ENCODE measurements around the gene SNAPIN. TPM values are rescaled to one million over a fixed set of nuclear protein-coding genes. Genes with fewer than 3 reads are reported as not detected.
A peak's percentile ranks its signal among the peaks of the same experiment; 100 is the strongest.

Gene SNAPIN
- total RNA-seq, 1 donor from 2014 or later, result 23.6 TPM

DNA sequence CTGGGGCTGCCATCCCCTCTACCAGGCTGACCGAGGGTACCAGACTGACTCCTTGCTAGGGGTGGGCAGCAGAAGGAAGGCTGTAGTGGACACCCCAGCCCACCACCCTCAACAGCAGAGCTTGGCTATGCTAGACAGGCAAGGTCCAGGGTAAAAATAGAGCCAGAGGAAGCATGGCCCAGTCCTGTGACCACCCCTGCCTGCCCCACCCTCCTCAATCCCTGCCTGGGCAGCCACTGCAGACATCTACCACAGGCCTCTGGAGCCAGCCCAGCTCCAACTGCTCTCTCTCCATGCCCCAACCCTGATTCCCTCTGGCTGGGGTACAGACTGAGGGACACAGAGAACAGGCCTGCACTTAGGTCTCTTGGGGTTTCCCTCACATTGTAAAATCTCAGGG lies 28.5 kb upstream of the SNAPIN start:
- Mint-ChIP-seq H3K9me3 (ENCODE audit: unreplicated experiment) (peaks cover 6% of the 10 kb centered on the region), H3K36me3 (ENCODE audit: low read depth, unreplicated experiment) (peaks cover 23% of the 10 kb centered on the region), H3K4me3 (ENCODE audit: unreplicated experiment) (no peak overlapping the region), H3K4me1 (ENCODE audit: unreplicated experiment) (peaks cover 42% of the 10 kb centered on the region), H3K27me3 (ENCODE audit: unreplicated experiment) (peaks cover 22% of the 10 kb centered on the region), H3K27ac (ENCODE audit: unreplicated experiment) (no peak overlapping the region)
- TF ChIP-seq, protein P1, sequence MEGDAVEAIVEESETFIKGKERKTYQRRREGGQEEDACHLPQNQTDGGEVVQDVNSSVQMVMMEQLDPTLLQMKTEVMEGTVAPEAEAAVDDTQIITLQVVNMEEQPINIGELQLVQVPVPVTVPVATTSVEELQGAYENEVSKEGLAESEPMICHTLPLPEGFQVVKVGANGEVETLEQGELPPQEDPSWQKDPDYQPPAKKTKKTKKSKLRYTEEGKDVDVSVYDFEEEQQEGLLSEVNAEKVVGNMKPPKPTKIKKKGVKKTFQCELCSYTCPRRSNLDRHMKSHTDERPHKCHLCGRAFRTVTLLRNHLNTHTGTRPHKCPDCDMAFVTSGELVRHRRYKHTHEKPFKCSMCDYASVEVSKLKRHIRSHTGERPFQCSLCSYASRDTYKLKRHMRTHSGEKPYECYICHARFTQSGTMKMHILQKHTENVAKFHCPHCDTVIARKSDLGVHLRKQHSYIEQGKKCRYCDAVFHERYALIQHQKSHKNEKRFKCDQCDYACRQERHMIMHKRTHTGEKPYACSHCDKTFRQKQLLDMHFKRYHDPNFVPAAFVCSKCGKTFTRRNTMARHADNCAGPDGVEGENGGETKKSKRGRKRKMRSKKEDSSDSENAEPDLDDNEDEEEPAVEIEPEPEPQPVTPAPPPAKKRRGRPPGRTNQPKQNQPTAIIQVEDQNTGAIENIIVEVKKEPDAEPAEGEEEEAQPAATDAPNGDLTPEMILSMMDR (IDR thresholded peaks at IDR 0.05; ENCODE audit: unreplicated experiment), result no peak
- DNase-seq (ENCODE audit: low spot score), result no peak

DNA sequence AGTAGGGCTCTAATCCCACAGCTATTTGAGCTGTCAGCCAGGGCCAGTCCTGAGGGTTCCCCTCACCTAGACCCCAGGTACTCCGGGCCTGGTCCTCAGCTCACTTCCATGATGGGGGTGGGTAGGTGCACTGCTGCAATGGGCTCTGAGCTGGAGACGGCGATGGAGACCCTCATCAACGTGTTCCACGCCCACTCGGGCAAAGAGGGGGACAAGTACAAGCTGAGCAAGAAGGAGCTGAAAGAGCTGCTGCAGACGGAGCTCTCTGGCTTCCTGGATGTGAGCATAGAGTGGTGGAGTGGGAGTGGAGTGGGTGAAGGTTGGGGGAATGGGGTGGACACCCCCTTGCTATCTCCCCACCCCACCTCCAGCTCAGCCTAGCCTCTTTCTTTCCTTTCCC lies 28.1 kb upstream of the SNAPIN start:
- peaks cover 23% of the 10 kb centered on the region for H3K36me3 Mint-ChIP-seq (ENCODE audit: low read depth, unreplicated experiment)
- H3K9me3 Mint-ChIP-seq (ENCODE audit: unreplicated experiment), result peaks cover 6% of the 10 kb centered on the region
- H3K27ac Mint-ChIP-seq (ENCODE audit: unreplicated experiment), result no peak overlapping the region
- no peak overlapping the region for H3K4me3 Mint-ChIP-seq (ENCODE audit: unreplicated experiment)
- H3K27me3 Mint-ChIP-seq (ENCODE audit: unreplicated experiment), result peaks cover 22% of the 10 kb centered on the region
- TF ChIP-seq, protein P1 (IDR thresholded peaks at IDR 0.05; ENCODE audit: unreplicated experiment), result no peak
- H3K4me1 Mint-ChIP-seq (ENCODE audit: unreplicated experiment), result peaks cover 41% of the 10 kb centered on the region
- no peak for DNase-seq (ENCODE audit: low spot score)

DNA sequence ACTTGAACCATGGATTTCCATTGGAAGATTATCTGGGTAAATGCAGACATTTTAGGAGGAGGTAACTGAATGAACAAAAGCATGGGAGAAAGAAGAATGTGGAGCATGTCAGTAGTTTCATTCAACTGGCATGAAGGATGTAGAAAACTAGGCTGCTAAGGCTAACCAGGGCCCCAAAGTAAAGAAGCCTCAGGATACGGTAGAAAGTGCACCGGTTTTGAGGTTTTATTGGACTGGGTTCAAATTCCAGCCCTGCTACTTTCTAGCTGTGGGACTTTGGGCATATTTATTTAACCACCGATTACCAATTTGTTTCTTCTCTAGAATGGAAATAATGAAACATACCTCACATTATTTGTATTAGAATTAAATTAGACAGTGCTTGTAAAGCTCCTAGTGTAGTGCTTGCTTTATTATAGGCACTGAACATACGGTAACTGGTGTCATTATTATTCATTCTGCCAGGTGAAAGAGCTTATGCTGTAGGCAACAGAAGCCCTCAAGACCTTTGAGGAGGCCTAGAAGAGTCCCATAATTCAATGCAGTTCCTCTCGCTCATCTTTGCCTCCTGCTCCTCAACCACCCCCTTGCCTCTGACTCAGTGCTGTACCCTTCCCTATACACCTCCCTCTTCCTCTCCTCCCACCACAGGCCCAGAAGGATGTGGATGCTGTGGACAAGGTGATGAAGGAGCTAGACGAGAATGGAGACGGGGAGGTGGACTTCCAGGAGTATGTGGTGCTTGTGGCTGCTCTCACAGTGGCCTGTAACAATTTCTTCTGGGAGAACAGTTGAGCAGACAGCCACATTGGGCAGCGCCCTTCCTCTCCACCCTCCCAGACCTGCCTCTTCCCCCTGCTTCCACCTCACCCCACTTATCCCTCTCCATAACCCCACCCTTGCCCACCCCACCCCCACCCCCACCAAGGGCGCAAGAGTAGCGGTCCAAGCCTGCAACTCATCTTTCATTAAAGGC lies 27.2 kb upstream of the SNAPIN start:
- Mint-ChIP-seq H3K4me1 (ENCODE audit: unreplicated experiment) (peaks cover 33% of the 10 kb centered on the region), H3K4me3 (ENCODE audit: unreplicated experiment) (no peak overlapping the region)

DNA sequence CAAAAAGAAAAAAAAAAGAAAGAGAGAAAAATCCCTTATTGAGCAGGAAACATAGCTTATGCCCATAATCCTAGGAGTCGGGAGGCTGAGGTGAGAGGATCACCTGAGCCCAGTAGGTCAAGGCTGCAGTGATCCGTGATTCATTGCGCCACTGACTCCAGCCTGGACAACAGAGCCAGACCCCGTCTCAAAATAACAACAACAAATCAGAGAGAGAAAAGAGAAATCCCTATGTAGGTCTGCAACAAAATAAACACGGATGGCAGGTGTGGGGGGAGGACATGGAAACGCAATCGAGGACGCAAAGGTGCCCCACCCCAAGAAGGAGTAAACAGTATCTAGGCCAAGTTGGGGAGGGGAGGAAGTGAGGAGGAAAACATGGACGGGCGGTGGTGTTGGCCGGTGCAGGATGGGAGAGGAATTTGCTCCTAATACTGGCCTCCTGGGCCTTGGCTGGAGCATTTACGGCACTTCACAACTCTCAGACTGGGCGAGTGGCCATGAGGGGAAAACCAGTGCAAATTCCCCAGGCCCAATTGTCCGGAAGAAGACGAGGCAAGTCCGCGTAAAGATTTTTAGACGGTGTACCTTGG lies 25.2 kb upstream of the SNAPIN start:
- Mint-ChIP-seq H3K4me3 (ENCODE audit: unreplicated experiment) (peak overlapping the region; percentile 99), H3K36me3 (ENCODE audit: low read depth, unreplicated experiment) (peaks cover 26% of the 10 kb centered on the region), H3K9me3 (ENCODE audit: unreplicated experiment) (peaks cover 6% of the 10 kb centered on the region), H3K27ac (ENCODE audit: unreplicated experiment) (peak overlapping the region; percentile 98), H3K27me3 (ENCODE audit: unreplicated experiment) (peaks cover 12% of the 10 kb centered on the region), H3K4me1 (ENCODE audit: unreplicated experiment) (peaks cover 19% of the 10 kb centered on the region)
- DNase-seq (ENCODE audit: low spot score), result no peak
- TF ChIP-seq, protein P1 (IDR thresholded peaks at IDR 0.05; ENCODE audit: unreplicated experiment), result no peak

More for the DNA sequence above, 27.2 kb upstream of the SNAPIN start:
- DNase-seq (ENCODE audit: low spot score), result no peak
- peaks cover 20% of the 10 kb centered on the region for H3K36me3 Mint-ChIP-seq (ENCODE audit: low read depth, unreplicated experiment)
- TF ChIP-seq, protein P1 (IDR thresholded peaks at IDR 0.05; ENCODE audit: unreplicated experiment), result no peak
- H3K27me3 Mint-ChIP-seq (ENCODE audit: unreplicated experiment), result peaks cover 20% of the 10 kb centered on the region
- H3K27ac Mint-ChIP-seq (ENCODE audit: unreplicated experiment), result peak overlapping the region; percentile 68
- H3K9me3 Mint-ChIP-seq (ENCODE audit: unreplicated experiment), result peaks cover 6% of the 10 kb centered on the region

Data from endothelial cell (in vitro differentiated cells).